Iris pigment epithelial cell (primary cell): Measurements from ENCODE around the gene OR51L1.

ENCODE experiments used
- DNase-seq: peaks from one replicate; pipeline ENCODE4 v3.0.0-alpha.2; 2011; ENCODE audit warnings: low read depth

The OR51L1 gene

GRCh38 chr11:5046754-5047330 lies 52.2 kb downstream of the OR51L1 start:
- DNase-seq, result no peak
